ENCODE results near the gene IFITM2. TPM values are rescaled to one million over a fixed set of nuclear protein-coding genes. Genes with fewer than 3 reads are reported as not detected.
A peak's percentile ranks its signal among the peaks of the same experiment; 100 is the strongest.
"Not testable (repeated sequence)": the region's sequence is repeated elsewhere in the genome, so short reads cannot be mapped to it uniquely, and the experiment has no call there.

Gene IFITM2
- total RNA-seq, 1 donor from 2014 or later, result 780 TPM

GRCh38 chr11:304915-305843 is 2.4 kb upstream of the IFITM2 start:
- H3K4me3 ChIP-seq, result no peak overlapping the region
- DNase-seq (ENCODE audit: extremely low spot score in 2 of 2), result no peak
- peak in 1 of 2 donors; percentile 66 for TF ChIP-seq POLR2AphosphoS5 (IDR thresholded peaks at IDR 0.05; ENCODE audit: insufficient read depth in 1 of 2, low read depth in 1 of 2)
- no peak for TF ChIP-seq POLR2A (IDR thresholded peaks at IDR 0.05)
- TF ChIP-seq CTCF (IDR thresholded peaks at IDR 0.05), result peak; percentile 30 to 67 (median 57)
- peak overlapping the region; percentile 52 for H3K27ac ChIP-seq
- intact Hi-C loops (cut with DNase I), result loop anchor here (5.0 kb wide), 1 partner anchor 52 kb away; no protein-coding TSS in a partner anchor
- H3K27me3 ChIP-seq, result no peaks in the 10 kb centered on the region
- H3K4me1 ChIP-seq, result peaks cover 22% of the 10 kb centered on the region
- no peaks in the 10 kb centered on the region for H3K9me3 ChIP-seq
- no peaks in the 10 kb centered on the region for H3K36me3 ChIP-seq

DNA sequence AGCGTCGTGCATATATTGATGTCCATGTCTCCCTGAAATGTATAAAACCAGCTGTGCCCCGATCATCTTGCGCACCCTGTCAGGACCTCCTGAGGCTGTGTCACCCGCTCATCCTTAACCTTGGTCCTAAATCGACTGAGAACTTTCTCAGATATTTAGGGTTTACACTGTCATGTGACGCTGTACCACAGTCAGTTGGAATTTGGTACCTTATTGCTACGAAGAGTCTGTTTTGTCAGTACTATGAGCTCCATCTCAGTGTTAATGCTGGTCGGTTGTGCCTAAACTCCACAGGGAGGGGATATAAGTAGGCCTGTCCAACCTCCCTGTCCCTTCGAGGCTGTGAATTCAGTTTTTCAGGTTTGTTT is 1.8 kb upstream of the IFITM2 start:
- no peaks in the 10 kb centered on the region for H3K36me3 ChIP-seq
- H3K27ac ChIP-seq, result peak overlapping the region; percentile 52
- intact Hi-C loops (cut with DNase I), result loop anchor here (5.0 kb wide), 1 partner anchor 51 kb away; no protein-coding TSS in a partner anchor
- H3K27me3 ChIP-seq, result no peaks in the 10 kb centered on the region
- no peak overlapping the region for H3K4me3 ChIP-seq
- DNase-seq (ENCODE audit: extremely low spot score in 2 of 2), result no peak
- TF ChIP-seq POLR2AphosphoS5 (IDR thresholded peaks at IDR 0.05; ENCODE audit: insufficient read depth in 1 of 2, low read depth in 1 of 2) (no peak), CTCF (IDR thresholded peaks at IDR 0.05) (no peak), POLR2A (IDR thresholded peaks at IDR 0.05) (no peak)
- H3K9me3 ChIP-seq, result no peaks in the 10 kb centered on the region
- H3K4me1 ChIP-seq, result peaks cover 20% of the 10 kb centered on the region

GRCh38 chr11:306645-307371 is 808 bp upstream of the IFITM2 start:
- no peak for DNase-seq (ENCODE audit: extremely low spot score in 2 of 2)
- H3K27ac ChIP-seq, result peak overlapping the region; percentile 52
- H3K9me3 ChIP-seq, result no peaks in the 10 kb centered on the region
- H3K36me3 ChIP-seq, result no peaks in the 10 kb centered on the region
- intact Hi-C loops (cut with DNase I), result loop anchor here (5.0 kb wide), 1 partner anchor 50 kb away; no protein-coding TSS in a partner anchor
- no peaks in the 10 kb centered on the region for H3K27me3 ChIP-seq
- no peak for TF ChIP-seq POLR2AphosphoS5 (IDR thresholded peaks at IDR 0.05; ENCODE audit: insufficient read depth in 1 of 2, low read depth in 1 of 2)
- TF ChIP-seq CTCF (IDR thresholded peaks at IDR 0.05), result no peak
- no peak for TF ChIP-seq POLR2A (IDR thresholded peaks at IDR 0.05)
- H3K4me1 ChIP-seq, result peaks cover 22% of the 10 kb centered on the region
- no peak overlapping the region for H3K4me3 ChIP-seq

DNA sequence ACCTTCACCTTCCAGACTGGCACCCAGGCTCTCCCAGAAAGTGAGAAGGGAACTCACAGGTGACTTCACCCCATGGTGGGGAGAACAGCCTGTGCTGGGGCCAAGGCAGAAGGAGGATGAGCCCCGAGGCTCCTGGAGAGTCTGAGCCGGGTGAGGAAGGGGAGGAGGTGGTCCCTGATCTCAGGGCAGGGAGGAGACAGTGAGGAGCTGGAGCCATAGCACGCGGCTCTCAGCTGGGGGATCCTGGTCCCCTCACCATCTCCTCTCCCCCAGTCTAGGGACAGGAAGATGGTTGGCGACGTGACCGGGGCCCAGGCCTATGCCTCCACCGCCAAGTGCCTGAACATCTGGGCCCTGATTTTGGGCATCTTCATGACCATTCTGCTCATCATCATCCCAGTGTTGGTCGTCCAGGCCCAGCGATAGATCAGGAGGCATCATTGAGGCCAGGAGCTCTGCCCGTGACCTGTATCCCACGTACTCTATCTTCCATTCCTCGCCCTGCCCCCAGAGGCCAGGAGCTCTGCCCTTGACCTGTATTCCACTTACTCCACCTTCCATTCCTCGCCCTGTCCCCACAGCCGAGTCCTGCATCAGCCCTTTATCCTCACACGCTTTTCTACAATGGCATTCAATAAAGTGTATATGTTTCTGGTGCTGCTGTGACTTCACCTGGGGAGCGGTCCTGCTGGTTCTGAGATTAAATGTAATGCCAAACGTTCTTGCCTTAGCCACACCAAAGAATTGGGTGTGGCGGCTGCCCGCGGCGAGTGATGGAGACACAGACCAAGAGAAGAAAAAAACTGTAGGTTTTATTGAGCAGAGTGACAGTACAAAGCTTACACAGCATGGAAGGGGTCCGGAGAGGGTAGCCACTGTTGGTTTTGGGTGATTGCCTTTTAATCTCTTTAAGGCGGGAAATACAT is 1.4 kb downstream of the IFITM2 start:
- not testable (repeated sequence) for DNase-seq (ENCODE audit: extremely low spot score in 2 of 2); H3K27me3 ChIP-seq; H3K9me3 ChIP-seq; H3K36me3 ChIP-seq
- Histone ChIP-seq H3K4me3 (peak overlapping the region; percentile 47 to 57), H3K4me1 (peaks cover 40% of the 10 kb centered on the region), H3K27ac (peak overlapping the region; percentile 89)
- intact Hi-C loops (cut with DNase I), result loop anchor here (5.0 kb wide), 1 partner anchor 48 kb away; no protein-coding TSS in a partner anchor
- TF ChIP-seq CTCF (IDR thresholded peaks at IDR 0.05) (peak in 1 of 3 experiments; percentile 12), POLR2AphosphoS5 (IDR thresholded peaks at IDR 0.05; ENCODE audit: insufficient read depth in 1 of 2, low read depth in 1 of 2) (peak; percentile 15 to 26)
